GM06990 (cell line): ENCODE measurements around the gene USP31.
"Not testable (repeated sequence)": the region's sequence is repeated elsewhere in the genome, so short reads cannot be mapped to it uniquely, and the experiment has no call there.

Source experiments
- DNase-seq: peaks from one replicate; pipeline ENCODE4 v3.0.0-alpha.2; 2011; ENCODE audit not compliant: insufficient read length; ENCODE audit errors: extremely low read depth
- H3K27me3 ChIP-seq: replicated peaks from 2 replicates; pipeline ENCODE4 v1.6.0; 2011; ENCODE audit warnings: low read length; ENCODE audit not compliant: control insufficient read depth, insufficient read depth
- H3K36me3 ChIP-seq: 2 replicates; pipeline ENCODE4 v1.5.1; 2011; ENCODE audit warnings: low read length; ENCODE audit not compliant: control insufficient read depth, insufficient read depth
- H3K4me3 ChIP-seq: replicated peaks from 2 replicates; pipeline ENCODE4 v1.5.1; 2011; ENCODE audit warnings: low read depth, mild to moderate bottlenecking, control low read depth, low read length
- TF ChIP-seq, protein P1 (sequence below): IDR thresholded peaks from 2 replicates; pipeline ENCODE4 v1.5.1; 2011; ENCODE audit warnings: low read length, control low read depth, mild to moderate bottlenecking, inconsistent platforms; ENCODE audit not compliant: insufficient read depth, poor library complexity, severe bottlenecking

Gene USP31

DNA sequence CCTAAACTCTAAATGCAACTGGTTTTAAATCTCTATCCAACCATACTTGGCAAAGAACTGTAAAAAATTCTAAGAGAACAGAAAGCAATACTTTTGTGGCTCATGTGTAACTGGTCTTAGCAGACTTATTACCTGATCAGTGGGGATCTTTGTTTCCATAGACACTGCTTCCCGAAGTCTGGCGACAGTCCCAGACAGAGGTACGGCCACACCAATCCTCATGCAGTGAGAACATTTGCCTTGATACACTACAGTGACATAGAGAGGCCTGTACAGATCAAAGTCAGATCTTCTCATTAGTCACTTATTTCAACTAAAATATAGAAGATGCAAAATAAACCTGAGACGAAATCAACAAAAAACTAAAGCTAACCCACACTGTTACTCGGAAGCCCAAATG lies 43.9 kb downstream of the USP31 start:
- no peaks in the 10 kb centered on the region for H3K27me3 ChIP-seq
- H3K4me3 ChIP-seq: no peak overlapping the region
- TF ChIP-seq, protein P1, sequence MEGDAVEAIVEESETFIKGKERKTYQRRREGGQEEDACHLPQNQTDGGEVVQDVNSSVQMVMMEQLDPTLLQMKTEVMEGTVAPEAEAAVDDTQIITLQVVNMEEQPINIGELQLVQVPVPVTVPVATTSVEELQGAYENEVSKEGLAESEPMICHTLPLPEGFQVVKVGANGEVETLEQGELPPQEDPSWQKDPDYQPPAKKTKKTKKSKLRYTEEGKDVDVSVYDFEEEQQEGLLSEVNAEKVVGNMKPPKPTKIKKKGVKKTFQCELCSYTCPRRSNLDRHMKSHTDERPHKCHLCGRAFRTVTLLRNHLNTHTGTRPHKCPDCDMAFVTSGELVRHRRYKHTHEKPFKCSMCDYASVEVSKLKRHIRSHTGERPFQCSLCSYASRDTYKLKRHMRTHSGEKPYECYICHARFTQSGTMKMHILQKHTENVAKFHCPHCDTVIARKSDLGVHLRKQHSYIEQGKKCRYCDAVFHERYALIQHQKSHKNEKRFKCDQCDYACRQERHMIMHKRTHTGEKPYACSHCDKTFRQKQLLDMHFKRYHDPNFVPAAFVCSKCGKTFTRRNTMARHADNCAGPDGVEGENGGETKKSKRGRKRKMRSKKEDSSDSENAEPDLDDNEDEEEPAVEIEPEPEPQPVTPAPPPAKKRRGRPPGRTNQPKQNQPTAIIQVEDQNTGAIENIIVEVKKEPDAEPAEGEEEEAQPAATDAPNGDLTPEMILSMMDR: no peak
- DNase-seq: no peak
- H3K36me3 ChIP-seq: no peaks in the 10 kb centered on the region

DNA sequence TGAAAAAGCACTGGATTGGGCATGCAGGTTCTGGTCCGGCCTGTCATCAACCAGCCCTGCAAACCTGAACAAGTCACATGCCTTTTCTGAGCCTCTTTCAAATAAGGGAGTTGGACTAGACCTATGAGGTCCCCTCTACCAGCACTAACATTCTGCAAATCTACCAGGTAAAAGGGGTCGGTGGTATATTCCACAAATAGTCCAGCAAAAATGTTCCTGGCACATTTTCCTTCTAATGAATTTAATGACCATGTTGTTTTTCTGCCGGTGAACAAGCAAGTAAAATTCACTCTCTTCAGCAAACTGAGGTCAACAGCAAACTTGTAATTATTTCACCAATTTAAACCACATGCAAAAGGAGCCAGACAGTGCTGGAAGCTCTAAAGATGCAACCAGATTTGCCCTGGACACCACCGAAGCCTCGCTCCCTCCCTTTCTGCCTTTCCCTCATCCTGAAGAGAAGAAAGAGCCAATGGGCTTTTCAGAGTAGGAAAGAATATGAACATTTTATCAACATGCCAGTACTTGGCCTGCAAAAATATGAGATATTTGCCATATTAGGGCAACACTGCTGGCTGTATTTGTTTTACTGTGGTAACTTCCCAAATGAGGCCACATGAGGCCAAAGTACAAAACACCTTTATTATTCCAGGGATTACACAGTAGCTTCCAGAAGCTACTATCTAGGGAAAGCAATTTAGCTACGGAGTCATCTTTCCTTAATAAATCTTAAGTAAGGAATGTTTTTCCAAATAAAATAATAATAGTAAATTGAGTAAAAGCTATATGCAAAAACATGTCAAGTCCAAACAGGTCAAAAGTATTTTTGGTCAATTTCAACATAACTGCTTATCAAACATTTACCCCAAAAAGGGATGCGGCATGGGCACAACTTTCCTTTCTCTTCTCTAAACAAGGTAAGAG lies 45.0 kb downstream of the USP31 start:
- no peaks in the 10 kb centered on the region for H3K27me3 ChIP-seq
- TF ChIP-seq, protein P1: no peak
- H3K4me3 ChIP-seq: no peak overlapping the region
- H3K36me3 ChIP-seq: no peaks in the 10 kb centered on the region
- no peak for DNase-seq

DNA sequence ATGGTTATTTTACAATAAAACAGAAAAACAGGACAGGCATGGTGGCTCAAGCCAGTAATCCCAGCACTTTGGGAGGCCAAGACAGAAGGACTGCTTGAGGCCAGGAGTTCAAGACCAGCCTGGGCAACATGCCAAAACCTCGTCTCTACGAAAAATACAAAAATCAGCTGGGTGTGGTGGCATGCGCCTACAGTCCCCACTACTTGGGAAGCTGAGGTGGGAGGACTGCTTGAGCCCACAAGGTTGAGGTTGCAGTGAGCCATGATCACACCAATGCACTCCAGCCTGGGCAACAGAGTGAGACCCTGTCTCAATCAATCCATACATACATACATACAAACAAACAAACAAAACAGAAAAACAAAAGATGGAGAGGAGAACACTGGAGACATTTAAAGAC lies 45.6 kb downstream of the USP31 start:
- DNase-seq: no peak
- no peak overlapping the region for H3K4me3 ChIP-seq
- TF ChIP-seq, protein P1: no peak
- H3K27me3 ChIP-seq: no peaks in the 10 kb centered on the region
- H3K36me3 ChIP-seq: no peaks in the 10 kb centered on the region

DNA sequence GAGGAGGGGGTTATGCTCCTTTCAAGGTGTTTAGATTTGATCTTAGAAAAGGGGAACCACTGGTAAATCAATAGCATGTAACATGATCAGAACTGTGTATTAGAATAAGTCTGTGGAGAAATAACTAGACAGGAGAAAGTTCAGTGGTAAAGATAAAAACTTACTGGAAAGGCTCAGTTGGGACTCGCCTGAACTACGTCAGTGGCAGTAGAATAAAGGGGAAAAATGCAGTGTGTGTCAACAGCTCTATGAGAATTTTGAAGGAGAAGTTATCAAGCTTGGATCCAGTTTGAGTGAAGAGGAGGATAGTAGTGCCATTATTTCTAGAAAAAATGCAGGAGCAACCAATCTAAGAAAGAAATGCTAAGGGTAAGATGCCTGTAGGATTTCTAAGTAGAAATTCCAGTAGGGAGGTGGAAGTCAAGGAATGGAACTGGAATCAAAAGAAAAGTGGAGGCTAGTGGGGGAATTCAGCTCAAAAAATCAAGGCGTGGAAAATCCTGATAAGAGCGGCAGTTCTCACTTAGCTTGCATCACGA lies 48.2 kb downstream of the USP31 start:
- DNase-seq: no peak
- Histone ChIP-seq H3K27me3 (no peaks in the 10 kb centered on the region), H3K36me3 (no peaks in the 10 kb centered on the region), H3K4me3 (no peak overlapping the region)
- TF ChIP-seq, protein P1: no peak

DNA sequence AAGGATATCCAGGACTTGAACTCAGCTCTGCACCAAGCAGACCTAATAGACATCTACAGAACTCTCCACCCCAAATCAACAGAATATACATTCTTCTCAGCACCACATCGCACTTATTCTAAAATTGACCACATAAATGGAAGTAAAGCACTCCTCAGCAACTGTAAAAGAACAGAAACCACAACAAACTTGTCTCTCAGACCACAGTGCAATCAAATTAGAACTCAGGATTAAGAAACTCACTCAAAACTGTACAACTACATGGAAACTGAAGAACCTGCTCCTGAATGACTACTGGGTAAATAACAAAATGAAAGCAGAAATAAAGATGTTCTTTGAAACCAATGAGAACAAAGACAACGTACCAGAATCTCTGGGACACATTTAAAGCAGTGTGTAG lies 52.8 kb downstream of the USP31 start:
- not testable (repeated sequence) for H3K4me3 ChIP-seq, H3K36me3 ChIP-seq, H3K27me3 ChIP-seq, DNase-seq

DNA sequence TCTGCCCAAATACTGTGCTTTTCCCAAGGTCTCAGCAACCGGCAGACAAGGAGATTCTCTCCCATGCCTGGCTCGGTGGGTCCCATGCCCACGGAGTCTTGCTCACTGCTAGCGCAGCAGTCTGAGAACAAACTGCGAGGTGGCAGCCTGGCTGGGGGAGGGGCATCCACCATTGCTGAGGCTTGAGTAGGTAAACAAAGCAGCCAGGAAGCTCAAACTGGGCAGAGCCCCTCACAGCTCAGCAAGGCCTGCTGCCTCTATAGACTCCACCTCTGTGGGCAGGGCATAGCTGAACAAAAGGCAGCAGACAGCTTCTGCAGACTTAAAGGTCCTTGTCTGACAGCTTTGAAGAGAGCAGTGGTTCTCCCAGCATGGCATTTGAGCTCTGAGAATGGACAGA lies 55.1 kb downstream of the USP31 start:
- not testable (repeated sequence) for H3K4me3 ChIP-seq, H3K27me3 ChIP-seq, H3K36me3 ChIP-seq, DNase-seq
